ENCODE results near the gene CDKAL1. TPM values are rescaled to one million over a fixed set of nuclear protein-coding genes. Genes with fewer than 3 reads are reported as not detected.
A peak's percentile ranks its signal among the peaks of the same experiment; 100 is the strongest.

CDKAL1 gene
- total RNA-seq (10 to 100 TPM in 4 of 5 donors, 1 to 10 TPM in 1; 5.2 to 36.7 (median 21.6) TPM), polyA plus RNA-seq (1 to 10 TPM; 3.4 to 4.4 (median 4.4) TPM)
- long read RNA-seq, donor 1, partial matches to known transcripts = 0 of 1 reads
- long read RNA-seq, donor 1, other reads (novel, unspliced or antisense) = 0 of 1 reads
- long read RNA-seq, donor 2, partial matches to known transcripts = 9 of 9 reads
- long read RNA-seq, donor 2, other reads (novel, unspliced or antisense) = 0 of 9 reads
- long read RNA-seq, donor 3, partial matches to known transcripts = 11 of 12 reads
- long read RNA-seq, donor 3, other reads (novel, unspliced or antisense) = 0 of 12 reads
- long read RNA-seq, donor 4 = 0 reads
- long read RNA-seq, donor 5, partial matches to known transcripts = 0 of 3 reads
- long read RNA-seq, donor 5, other reads (novel, unspliced or antisense) = 0 of 3 reads
- long read RNA-seq, donor 6 = 0 reads
- long read RNA-seq, donor 7, partial matches to known transcripts = 0 of 1 reads
- long read RNA-seq, donor 7, other reads (novel, unspliced or antisense) = 0 of 1 reads
- long read RNA-seq, donor 8, partial matches to known transcripts = 0 of 1 reads
- long read RNA-seq, donor 8, other reads (novel, unspliced or antisense) = 0 of 1 reads
- long read RNA-seq, donor 9, partial matches to known transcripts = 0 of 1 reads
- long read RNA-seq, donor 9, other reads (novel, unspliced or antisense) = 0 of 1 reads
- long read RNA-seq, donor 10, partial matches to known transcripts = 7 of 7 reads
- long read RNA-seq, donor 10, other reads (novel, unspliced or antisense) = 0 of 7 reads

DNA sequence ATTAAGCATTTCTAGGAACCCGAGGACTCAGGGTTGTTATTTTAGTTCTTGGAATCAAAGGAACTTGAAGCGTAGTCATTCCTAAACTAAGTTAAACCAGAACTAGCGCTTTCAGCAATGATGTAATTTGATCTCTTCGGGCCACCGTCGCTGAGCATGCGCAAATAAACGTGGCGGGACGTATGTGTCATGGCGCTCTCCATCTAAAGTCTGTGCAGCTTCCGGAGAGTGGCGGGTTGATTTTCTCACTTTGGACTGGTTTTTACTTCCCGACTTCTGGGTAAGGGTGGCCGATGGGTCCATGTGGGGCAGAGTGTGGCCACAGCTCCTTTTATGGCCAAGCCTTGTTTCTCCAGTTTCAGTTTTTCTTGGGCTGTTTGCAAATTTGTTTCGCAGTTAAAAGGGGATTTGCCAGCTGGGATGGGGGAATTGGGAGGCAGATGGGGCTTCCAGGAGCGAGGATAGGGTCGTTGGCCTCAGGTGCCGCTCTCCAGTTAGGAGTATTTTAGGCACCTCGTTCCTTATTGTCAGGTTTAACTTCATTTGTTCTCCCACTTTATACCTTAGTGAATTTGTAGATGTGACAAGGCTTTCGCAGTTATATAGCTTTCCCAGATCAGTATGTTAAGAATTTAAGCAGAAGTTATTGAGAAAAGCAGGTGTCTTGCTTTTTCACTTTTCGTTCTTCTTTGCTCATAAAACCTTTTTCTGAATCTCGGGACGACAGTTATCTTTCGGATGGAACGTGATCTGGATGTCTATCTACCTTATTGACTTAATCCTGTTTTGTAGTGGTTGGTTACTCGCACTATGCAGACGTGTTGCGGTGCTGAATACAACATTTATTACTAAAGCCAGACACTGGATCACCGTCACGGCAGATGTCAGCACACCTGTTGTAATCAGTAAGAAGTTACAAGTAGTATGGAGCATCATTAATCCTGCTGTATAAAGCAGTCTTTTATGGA lies at the start of gene CDKAL1:
TSS of gene CDKAL1 (plus strand) at position 163 of the 968 bp plus-strand sequence. CDS start 11,894 bp downstream, outside the sequence.
- intact Hi-C loops (cut with DNase I; ENCODE audit: low total_unique reads) = loop anchor here (5.0 kb wide), 1 partner anchor 242 kb away; no protein-coding TSS in a partner anchor

DNA sequence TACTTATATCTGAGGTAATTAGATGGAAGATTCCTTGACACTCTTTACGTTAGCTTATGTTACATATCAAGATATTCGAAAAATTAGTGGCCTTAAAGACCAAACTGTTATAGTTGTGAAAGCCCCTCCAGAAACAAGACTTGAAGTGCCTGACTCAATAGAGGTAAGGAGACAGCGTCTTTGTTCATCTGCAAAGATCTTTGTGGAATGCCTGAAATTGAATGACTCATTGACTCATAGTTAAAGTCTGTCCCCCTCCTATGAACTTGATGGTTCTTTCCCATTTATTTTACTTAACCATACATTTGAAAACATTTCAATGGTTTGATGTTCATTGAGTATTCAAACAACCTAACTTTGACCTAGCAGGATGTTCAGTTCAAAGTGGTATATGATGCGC lies 47.6 kb upstream of the CDKAL1 start:
- Histone ChIP-seq H3K4me1 (peaks cover 0 to 6% (median 0%) of the 10 kb centered on the region in 4 donors), H3K4me3 (no peak overlapping the region), H3K27ac (no peak overlapping the region), H3K9me3 (no peaks in the 10 kb centered on the region), H3K36me3 (peaks cover 6 to 59% (median 44%) of the 10 kb centered on the region in 4 donors), H3K27me3 (no peaks in the 10 kb centered on the region)
- TF ChIP-seq POLR2AphosphoS5 (IDR thresholded peaks at IDR 0.05) (no peak), POLR2A (IDR thresholded peaks at IDR 0.05) (no peak), EP300 (IDR thresholded peaks at IDR 0.05) (no peak)
- TF ChIP-seq, protein P1, sequence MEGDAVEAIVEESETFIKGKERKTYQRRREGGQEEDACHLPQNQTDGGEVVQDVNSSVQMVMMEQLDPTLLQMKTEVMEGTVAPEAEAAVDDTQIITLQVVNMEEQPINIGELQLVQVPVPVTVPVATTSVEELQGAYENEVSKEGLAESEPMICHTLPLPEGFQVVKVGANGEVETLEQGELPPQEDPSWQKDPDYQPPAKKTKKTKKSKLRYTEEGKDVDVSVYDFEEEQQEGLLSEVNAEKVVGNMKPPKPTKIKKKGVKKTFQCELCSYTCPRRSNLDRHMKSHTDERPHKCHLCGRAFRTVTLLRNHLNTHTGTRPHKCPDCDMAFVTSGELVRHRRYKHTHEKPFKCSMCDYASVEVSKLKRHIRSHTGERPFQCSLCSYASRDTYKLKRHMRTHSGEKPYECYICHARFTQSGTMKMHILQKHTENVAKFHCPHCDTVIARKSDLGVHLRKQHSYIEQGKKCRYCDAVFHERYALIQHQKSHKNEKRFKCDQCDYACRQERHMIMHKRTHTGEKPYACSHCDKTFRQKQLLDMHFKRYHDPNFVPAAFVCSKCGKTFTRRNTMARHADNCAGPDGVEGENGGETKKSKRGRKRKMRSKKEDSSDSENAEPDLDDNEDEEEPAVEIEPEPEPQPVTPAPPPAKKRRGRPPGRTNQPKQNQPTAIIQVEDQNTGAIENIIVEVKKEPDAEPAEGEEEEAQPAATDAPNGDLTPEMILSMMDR (IDR thresholded peaks at IDR 0.05) = no peak
- 95 to 97% (median 96%) methylated on average over 4 of the region's 4 CpGs for WGBS, 5 donors
- DNase-seq = no peak
- intact Hi-C loops (cut with DNase I; ENCODE audit: low total_unique reads) = no loop called here

More for the DNA sequence above, at the start of gene CDKAL1:
- DNase-seq = peak; percentile 92 to 97
- 0 to 1% (median 1%) methylated on average over 31 of the region's 31 CpGs for WGBS, 5 donors
- peak within 1 kb of the TSS; percentile 72 to 87 (median 84) for H3K4me3 ChIP-seq
- peaks cover 0 to 16% (median 10%) of the 10 kb centered on the region in 4 donors for H3K36me3 ChIP-seq
- no peaks in the 10 kb centered on the region for H3K9me3 ChIP-seq
- peaks cover 6 to 39% (median 25%) of the 10 kb centered on the region in 4 donors for H3K4me1 ChIP-seq
- no peaks in the 10 kb centered on the region for H3K27me3 ChIP-seq
- TF ChIP-seq POLR2A (IDR thresholded peaks at IDR 0.05) (no peak), POLR2AphosphoS5 (IDR thresholded peaks at IDR 0.05) (peak; percentile 90 to 97 (median 95))
- H3K27ac ChIP-seq = peak within 1 kb of the TSS; percentile 81 to 93 (median 92)

DNA sequence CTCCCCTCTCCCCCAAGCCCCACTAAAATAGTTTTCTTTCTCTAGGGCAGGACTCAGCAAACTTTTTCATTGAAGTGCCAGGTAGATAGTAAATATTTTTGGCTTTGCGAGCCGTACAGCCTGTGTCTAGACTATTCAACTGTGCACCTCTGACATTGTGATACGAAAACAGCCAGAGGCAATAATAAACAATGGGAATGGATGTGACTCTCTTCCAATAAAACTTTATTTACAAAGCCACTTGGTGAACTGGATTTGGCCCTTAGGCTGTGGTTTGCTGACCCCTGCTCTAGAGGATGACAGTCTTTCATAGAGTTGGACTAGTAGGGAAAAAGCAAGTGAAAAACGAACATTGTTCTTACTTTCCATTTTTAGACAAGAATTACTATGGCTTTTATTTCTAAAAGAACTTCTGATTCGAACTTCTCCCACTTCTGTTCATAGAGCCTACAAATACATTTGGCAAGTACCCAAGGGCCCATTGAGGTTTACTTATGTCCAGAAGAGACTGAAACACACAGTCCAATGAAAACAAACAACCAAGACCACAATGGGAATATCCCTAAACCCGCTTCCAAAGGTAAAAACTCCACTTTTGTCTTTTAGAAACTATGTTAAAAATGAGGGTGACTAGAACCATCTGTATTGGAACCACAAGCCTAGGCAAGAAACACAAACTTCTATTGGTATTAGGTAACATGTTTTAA lies 46.4 kb upstream of the CDKAL1 start:
- WGBS, 5 donors = 88 to 96% (median 94%) methylated on average over 6 of the region's 6 CpGs

More for the DNA sequence above, 46.4 kb upstream of the CDKAL1 start:
- intact Hi-C loops (cut with DNase I; ENCODE audit: low total_unique reads) = no loop called here
- Histone ChIP-seq H3K27ac (no peak overlapping the region), H3K4me1 (peaks cover 0 to 6% (median 0%) of the 10 kb centered on the region in 4 donors), H3K27me3 (no peaks in the 10 kb centered on the region), H3K9me3 (no peaks in the 10 kb centered on the region), H3K36me3 (peaks cover 6 to 50% (median 44%) of the 10 kb centered on the region in 4 donors), H3K4me3 (no peak overlapping the region)
- DNase-seq = no peak
- TF ChIP-seq POLR2A (IDR thresholded peaks at IDR 0.05) (no peak), EP300 (IDR thresholded peaks at IDR 0.05) (no peak), POLR2AphosphoS5 (IDR thresholded peaks at IDR 0.05) (no peak)
- TF ChIP-seq, protein P1 (IDR thresholded peaks at IDR 0.05) = no peak
